ENCODE data around the gene HSPG2. TPM values are rescaled to one million over a fixed set of nuclear protein-coding genes. Genes with fewer than 3 reads are reported as not detected.

Gene HSPG2
- total and polyA plus RNA-seq, 2 of the 8 experiments (the other 6 are each of a cell fraction or from before 2014, with no cell fraction given) = 17.8 to 111 TPM

DNA sequence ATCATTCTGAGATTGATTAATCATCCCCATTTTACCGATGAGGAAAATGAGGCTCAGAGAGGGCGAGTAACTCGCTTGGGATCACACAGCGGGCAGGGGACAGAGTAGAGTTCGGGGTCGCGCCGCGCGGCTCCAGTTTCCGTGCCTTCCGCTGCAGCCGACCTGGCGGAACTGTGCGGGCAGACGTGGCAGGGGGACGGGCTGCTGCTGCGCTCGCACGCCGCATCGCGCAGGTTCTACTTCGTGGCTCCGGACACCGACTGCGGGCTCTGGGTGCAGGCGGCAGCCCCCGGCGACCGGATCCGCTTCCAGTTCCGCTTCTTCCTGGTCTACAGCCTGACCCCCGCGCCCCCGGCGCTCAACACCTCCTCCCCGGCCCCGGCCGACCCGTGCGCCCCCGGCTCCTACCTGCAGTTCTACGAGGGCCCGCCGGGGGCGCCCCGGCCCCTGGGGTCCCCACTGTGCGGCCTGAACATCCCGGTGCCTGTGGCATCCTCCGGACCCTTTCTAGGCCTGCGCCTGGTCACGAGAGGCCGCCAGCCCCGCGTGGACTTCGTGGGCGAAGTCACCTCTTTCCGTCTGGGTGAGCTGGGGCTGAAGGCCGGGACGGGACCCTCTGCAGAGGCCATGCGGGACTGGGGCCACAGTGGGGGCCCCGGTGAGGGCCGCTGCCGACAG is 122.7 kb downstream of the HSPG2 start:
- Histone ChIP-seq H3K4me1 (replicated peaks in 1 of 4; ENCODE audit: control insufficient read depth in 3 of 4, insufficient read depth in 4 of 4, low read length in 3 of 4) (peaks cover 0 to 11% (median 2%) of the 10 kb centered on the region in 4 experiments; a peak in 5 of 7 replicates), H3K79me2 (ENCODE audit: control insufficient read depth in 1 of 2, insufficient read depth in 2 of 2, low read length in 2 of 2) (no peaks in the 10 kb centered on the region), H3K9ac (replicated peaks in 1 of 4; ENCODE audit: extremely low read depth in 1 of 4, low read depth in 3 of 4, low read length in 3 of 4) (peak overlapping the region; percentile 38 to 71 (median 46)), H3K36me3 (ENCODE audit: control insufficient read depth in 2 of 4, insufficient read depth in 4 of 4, low read length in 3 of 4) (no peaks in the 10 kb centered on the region), H4K5ac (ENCODE audit: insufficient read length, low read depth, low read length) (no peak overlapping the region), H2BK15ac (ENCODE audit: low read length) (no peak overlapping the region; the same call in 1 of the 2 replicates), H3K23ac (ENCODE audit: insufficient read length) (no peak overlapping the region), H2BK20ac (ENCODE audit: low read length) (no peak overlapping the region), H2BK5ac (ENCODE audit: low read depth, low read length) (peak overlapping the region; percentile 24; the same call in 1 of the 2 replicates), H3K23me2 (ENCODE audit: low read depth, low read length) (no peaks in the 10 kb centered on the region), H3K27ac (ENCODE audit: low read depth, low read length) (no peak overlapping the region; the same call in 1 of the 2 replicates), H3K79me1 (ENCODE audit: low read depth, low read length) (no peaks in the 10 kb centered on the region), H3K4ac (replicated peaks; ENCODE audit: insufficient read length, low read depth, low read length) (no peak overlapping the region), H3K56ac (replicated peaks; ENCODE audit: insufficient read length, low read depth, low read length) (no peak overlapping the region), H2AFZ (ENCODE audit: low read length) (0 out of 2 replicates have a peak overlapping the region, but pooled peaks have one; percentile 34), H3K9me3 (ENCODE audit: insufficient read depth in 2 of 2, low read depth in 1 of 2, low read length in 1 of 2) (no peaks in the 10 kb centered on the region), H3K4me3 (ENCODE audit: extremely low read depth in 1 of 4, insufficient read depth in 2 of 4, low read depth in 3 of 4, low read length in 4 of 4) (peak overlapping the region; percentile 48 to 66 (median 58)), H2BK12ac (ENCODE audit: low read depth, low read length) (peak overlapping the region; percentile 92; the same call in 1 of the 2 replicates), H2AK5ac (ENCODE audit: low read depth, low read length) (0 out of 2 replicates have a peak overlapping the region, but pooled peaks have one; percentile 94), H3K14ac (ENCODE audit: insufficient read length) (no peak overlapping the region), H3K18ac (ENCODE audit: extremely low read depth, low read length) (no peak overlapping the region; the same call in none of the 2 replicates), H2BK120ac (replicated peaks; ENCODE audit: low read depth, low read length) (peak overlapping the region; percentile 33), H4K8ac (ENCODE audit: extremely low read depth, insufficient read depth, low read length) (peak overlapping the region; percentile 94), H4K91ac (replicated peaks; ENCODE audit: insufficient read length, low read length) (peak overlapping the region; percentile 95), H3K27me3 (replicated peaks in 1 of 4; ENCODE audit: control insufficient read depth in 3 of 4, extremely low read depth in 1 of 4, insufficient read depth in 3 of 4, low read length in 3 of 4) (no peaks in the 10 kb centered on the region; a peak in 2 of 7 replicates), H4K20me1 (replicated peaks in 1 of 2; ENCODE audit: control insufficient read depth in 1 of 2, insufficient read depth in 2 of 2, low read length in 2 of 2) (no peaks in the 10 kb centered on the region), H3K4me2 (ENCODE audit: insufficient read depth in 1 of 2, low read depth in 2 of 2, low read length in 2 of 2) (peak overlapping the region; percentile 66 to 67)
- WGBS, 2 experiments (ENCODE audit: extremely low coverage in 1 of 2, insufficient coverage in 1 of 2, insufficient read length in 1 of 2, insufficient replicate concordance in 2 of 2, low coverage in 1 of 2, low lambda C conversion rate in 2 of 2, missing lambda C conversion rate in 1 of 2) = 18% methylated on average over 40 of the region's 65 CpGs; no CpG with 5 or more reads in 1 of the 2 experiments
- POLR2A ChIA-PET (ENCODE audit: partially characterized antibody) = interaction anchor here (1.3 kb wide), 1 partner anchor 31 kb away, joined by 5 read pairs; no protein-coding TSS in a partner anchor
- no peak for FAIRE-seq
- CTCF ChIA-PET (ENCODE audit: partially characterized antibody) = interaction anchor here (0.7 to 1.9 kb wide), 5 partner anchors 11 to 128 kb away, joined by 3 to 8 read pairs (median 3); no protein-coding TSS in a partner anchor
- peak; percentile 47 to 91 for DNase-seq (ENCODE audit: low read depth in 1 of 2, low spot score in 2 of 2)
- TF ChIP-seq TCF12 (IDR thresholded peaks at IDR 0.05; ENCODE audit: low read depth, low read length) (no peak), TAF7 (optimal IDR thresholded peaks at IDR 0.05; ENCODE audit: borderline replicate concordance, low read depth, low read length) (no peak), PHF8 (conservative IDR thresholded peaks at IDR 0.05; ENCODE audit: low read depth, low read length) (peak; percentile 65), GABPA (IDR thresholded peaks at IDR 0.05; ENCODE audit: borderline replicate concordance, insufficient read depth, low read length) (0 out of 2 replicates have a peak, but pooled peaks have one; percentile 52), POLR2AphosphoS5 (IDR thresholded peaks at IDR 0.05; ENCODE audit: low read depth, low read length) (peak; percentile 76; the same call in 1 of the 2 replicates), RBBP5 (IDR thresholded peaks at IDR 0.05; ENCODE audit: borderline replicate concordance, low read depth, low read length) (peak; percentile 95), SP1 (IDR thresholded peaks at IDR 0.05; ENCODE audit: low read depth, low read length) (peak; percentile 58; the same call in 1 of the 2 replicates), SIN3A (conservative IDR thresholded peaks at IDR 0.05 in 1 of 2, IDR thresholded peaks at IDR 0.05 in 1 of 2; ENCODE audit: low read depth in 1 of 2, low read length in 2 of 2) (no peak)
- TF ChIP-seq, protein P1, sequence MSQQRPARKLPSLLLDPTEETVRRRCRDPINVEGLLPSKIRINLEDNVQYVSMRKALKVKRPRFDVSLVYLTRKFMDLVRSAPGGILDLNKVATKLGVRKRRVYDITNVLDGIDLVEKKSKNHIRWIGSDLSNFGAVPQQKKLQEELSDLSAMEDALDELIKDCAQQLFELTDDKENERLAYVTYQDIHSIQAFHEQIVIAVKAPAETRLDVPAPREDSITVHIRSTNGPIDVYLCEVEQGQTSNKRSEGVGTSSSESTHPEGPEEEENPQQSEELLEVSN (IDR thresholded peaks at IDR 0.05) = no peak
- TF ChIP-seq, protein P2, sequence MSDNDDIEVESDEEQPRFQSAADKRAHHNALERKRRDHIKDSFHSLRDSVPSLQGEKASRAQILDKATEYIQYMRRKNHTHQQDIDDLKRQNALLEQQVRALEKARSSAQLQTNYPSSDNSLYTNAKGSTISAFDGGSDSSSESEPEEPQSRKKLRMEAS (IDR thresholded peaks at IDR 0.05) = peak; percentile 60
